GM10248 (cell line): ENCODE results near the gene CACNA1S.

ENCODE experiments used
- CTCF ChIA-PET: fragments of 300-600 bp; sonication (Branson Sonifier 250); formaldehyde crosslinking; extraction: SDS; loops from one replicate; lab custom pipeline; 2021; ENCODE audit warnings: antibody characterized with exemption; lab: Yijun Ruan, JAX
- POLR2A ChIA-PET: fragments of 350-650 bp; sonication (Branson Sonifier 250); formaldehyde crosslinking; extraction: SDS; loops from one replicate; lab custom pipeline; 2020; ENCODE audit warnings: antibody characterized with exemption; lab: Yijun Ruan, JAX
- DNase-seq: peaks from one replicate; pipeline ENCODE4 v3.0.0; 2012; ENCODE audit errors: extremely low spot score
- TF ChIP-seq, protein P1 (sequence below): IDR thresholded peaks from 2 replicates; pipeline ENCODE4 v1.5.1; 2012; ENCODE audit warnings: mild to moderate bottlenecking, low read depth; ENCODE audit errors: extremely low read depth, missing control alignments, control extremely low read depth

The CACNA1S gene

DNA sequence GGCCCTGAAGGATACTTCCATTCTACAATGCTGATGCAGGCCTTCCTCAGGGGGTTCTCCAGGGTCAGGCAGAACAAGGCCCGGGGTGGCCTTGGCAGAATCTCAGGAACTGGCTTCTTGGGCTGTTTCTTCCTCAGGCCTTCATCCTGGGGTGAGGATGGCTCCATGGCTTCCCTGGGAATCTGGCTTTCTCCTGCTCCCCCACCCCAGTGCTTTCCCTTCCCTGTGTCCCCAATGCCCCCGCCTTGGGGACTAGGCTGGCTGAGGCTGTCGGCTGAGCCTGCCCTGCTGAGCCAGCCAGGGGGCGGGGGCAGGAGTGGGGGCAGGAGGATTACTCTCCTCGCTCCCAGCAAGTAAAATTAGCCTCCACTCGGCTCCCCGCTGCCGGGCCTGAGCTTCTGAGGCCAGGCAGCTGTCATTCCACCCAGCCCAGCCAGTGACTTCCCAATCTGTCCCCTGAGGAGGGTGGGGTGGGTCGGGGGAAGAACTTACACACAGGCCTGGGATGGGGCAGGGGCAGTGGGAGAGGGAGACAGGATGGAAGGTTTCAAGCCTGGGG, at the start of gene CACNA1S:
Gene CACNA1S, minus strand, starts transcription at position 254 of the 559 bp plus-strand sequence. Its CDS starts 87 bp downstream, at position 167.
- DNase-seq = no peak
- TF ChIP-seq, protein P1, sequence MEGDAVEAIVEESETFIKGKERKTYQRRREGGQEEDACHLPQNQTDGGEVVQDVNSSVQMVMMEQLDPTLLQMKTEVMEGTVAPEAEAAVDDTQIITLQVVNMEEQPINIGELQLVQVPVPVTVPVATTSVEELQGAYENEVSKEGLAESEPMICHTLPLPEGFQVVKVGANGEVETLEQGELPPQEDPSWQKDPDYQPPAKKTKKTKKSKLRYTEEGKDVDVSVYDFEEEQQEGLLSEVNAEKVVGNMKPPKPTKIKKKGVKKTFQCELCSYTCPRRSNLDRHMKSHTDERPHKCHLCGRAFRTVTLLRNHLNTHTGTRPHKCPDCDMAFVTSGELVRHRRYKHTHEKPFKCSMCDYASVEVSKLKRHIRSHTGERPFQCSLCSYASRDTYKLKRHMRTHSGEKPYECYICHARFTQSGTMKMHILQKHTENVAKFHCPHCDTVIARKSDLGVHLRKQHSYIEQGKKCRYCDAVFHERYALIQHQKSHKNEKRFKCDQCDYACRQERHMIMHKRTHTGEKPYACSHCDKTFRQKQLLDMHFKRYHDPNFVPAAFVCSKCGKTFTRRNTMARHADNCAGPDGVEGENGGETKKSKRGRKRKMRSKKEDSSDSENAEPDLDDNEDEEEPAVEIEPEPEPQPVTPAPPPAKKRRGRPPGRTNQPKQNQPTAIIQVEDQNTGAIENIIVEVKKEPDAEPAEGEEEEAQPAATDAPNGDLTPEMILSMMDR = no peak
- ChIA-PET CTCF (interaction anchor here (2.7 to 8.1 kb wide), 3 partner anchors 13 to 141 kb away, joined by 20 to 88 read pairs (median 59); no protein-coding TSS in a partner anchor), POLR2A (no interaction called here)

DNA sequence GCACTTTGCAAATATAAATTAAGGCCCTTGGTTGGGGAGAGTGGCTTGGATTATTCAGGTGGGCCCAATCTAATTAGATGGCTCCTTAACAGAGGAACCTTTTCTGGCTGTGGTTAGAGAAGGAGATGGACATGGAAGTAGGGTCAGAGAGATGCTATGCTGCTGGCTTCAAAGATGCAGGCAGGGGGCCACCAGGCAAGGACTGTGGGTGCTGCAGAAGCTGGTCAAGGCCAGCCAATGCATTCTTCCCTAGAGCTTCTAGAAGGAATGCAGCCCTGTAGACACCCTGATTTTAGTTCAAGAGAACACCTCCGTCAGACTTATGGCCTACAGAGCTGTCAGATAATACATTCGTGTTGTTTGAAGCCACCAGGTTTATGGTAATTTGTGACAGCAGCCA, 45.7 kb upstream of the CACNA1S start:
- ChIA-PET POLR2A (no interaction called here), CTCF (interaction anchor here (1.2 to 5.1 kb wide), 4 partner anchors 8 to 186 kb away, joined by 4 to 31 read pairs (median 6); no protein-coding TSS in a partner anchor)
- TF ChIP-seq, protein P1 = no peak
- DNase-seq = no peak

DNA sequence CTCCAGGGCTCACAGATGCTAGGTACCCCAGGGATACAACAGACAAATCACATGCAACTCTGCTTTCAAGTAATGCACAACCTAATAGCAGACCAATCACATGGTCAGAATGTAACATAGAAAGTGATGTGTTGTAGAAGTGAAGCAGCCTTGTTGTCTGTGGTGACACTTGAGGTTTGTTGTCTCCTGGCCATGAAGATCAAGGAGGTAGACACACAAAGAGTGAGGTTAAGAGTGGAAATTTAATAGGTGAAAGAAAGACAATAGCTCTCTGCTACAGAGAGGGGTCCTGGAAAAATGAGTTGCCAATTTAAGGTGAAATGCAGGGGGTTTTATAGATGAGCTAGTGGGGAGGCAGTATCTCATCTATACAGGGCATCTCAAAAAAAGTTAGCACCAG, 44.6 kb upstream of the CACNA1S start:
- CTCF ChIA-PET = interaction anchor here (5.1 kb wide), 1 partner anchor 14 kb away, joined by 31 read pairs; no protein-coding TSS in a partner anchor
- no peak for DNase-seq
- POLR2A ChIA-PET = no interaction called here
- TF ChIP-seq, protein P1 = no peak

DNA sequence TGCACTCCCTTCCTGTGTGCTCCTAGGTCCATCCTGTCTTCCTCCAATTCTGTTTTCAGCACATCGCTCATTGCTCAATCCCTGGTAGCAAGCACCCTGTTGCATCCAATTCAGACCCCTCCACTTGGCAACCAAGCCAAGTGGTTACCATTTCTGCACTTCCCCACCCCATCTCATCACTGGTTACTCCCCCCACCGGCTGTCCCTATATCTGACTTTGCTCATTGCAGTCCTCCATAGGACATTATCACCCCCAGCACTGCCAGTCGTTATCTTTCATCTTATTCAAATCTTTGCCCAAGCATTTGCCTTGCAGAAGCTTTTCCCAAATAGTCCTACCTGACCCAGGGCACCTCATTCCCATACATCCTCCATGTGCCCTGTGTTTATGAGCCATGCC, 44.1 kb upstream of the CACNA1S start:
- DNase-seq = no peak
- TF ChIP-seq, protein P1 = no peak
- ChIA-PET POLR2A (no interaction called here), CTCF (interaction anchor here (5.1 kb wide), 1 partner anchor 14 kb away, joined by 31 read pairs; no protein-coding TSS in a partner anchor)

DNA sequence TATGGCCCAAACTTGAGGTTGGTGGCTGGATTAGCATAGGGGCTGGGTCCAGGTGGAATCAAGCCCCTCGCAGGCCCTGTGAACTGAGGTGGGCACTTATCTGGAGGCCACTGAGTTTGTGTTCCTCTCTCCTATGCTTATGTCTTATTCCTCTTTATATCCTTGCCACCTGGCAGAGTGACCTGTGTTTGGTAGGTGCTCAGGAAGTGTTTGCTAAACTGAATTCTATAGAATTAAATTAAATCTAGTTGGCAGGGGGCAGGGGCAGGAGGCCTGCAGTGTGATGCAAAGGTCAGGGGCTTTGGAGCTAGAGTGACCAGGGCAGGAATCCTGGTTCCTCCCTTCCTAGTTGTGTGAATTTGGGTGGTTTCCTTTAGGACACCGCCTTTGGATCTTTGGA, 43.1 kb upstream of the CACNA1S start:
- DNase-seq = no peak
- TF ChIP-seq, protein P1 = no peak
- POLR2A ChIA-PET = no interaction called here
- CTCF ChIA-PET = interaction anchor here (5.1 kb wide), 1 partner anchor 15 kb away, joined by 31 read pairs; no protein-coding TSS in a partner anchor

DNA sequence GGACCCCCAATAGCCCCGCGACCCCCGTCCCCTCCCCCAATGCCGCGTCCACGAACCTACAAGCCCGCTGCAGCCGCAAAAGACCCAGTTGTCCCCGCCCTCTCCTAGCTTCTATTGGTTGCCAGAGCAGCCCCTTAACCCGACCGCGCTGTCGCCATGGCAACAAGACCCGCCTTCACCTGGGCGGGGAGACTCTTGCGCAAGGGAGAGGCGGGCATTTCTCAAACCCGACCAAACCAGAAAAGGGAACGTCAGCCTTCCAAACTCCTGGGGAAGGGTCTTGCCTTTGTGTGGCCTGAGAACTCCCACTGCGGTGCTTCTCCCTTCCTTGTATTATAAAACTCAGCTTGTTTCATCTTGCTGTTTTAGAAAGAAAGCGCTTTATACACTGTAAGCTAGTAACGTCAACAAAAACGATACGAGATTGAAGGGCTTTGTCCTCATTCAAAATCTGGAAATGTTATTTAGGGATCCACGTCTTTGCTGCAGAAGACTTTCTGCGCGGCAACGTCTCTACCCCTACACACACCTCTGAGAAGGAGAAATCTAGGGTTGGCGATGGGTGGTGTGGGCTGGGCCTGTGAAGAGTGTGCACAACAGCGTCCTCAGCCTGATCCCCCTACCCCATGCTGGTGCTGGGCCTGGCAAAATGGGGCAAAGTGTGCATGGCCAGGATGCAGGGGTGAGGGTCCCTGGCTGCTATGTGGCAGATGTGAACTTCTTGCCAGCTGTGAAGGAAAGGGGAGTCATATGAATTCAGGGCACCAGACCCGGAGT, 42.4 kb upstream of the CACNA1S start, which contains the start of gene TMEM9:
Gene TMEM9, minus strand, starts transcription at position 86 of the 777 bp plus-strand sequence. CDS start 551 bp downstream, outside the sequence.
- TF ChIP-seq, protein P1 = no peak
- peak; percentile 99 for DNase-seq
- ChIA-PET POLR2A (interaction anchor here (0.6 to 0.8 kb wide), 4 partner anchors 13 to 61 kb away, joined by 3 to 8 read pairs (median 4); no protein-coding TSS in a partner anchor), CTCF (interaction anchor here (0.8 to 2.2 kb wide), 10 partner anchors 11 to 183 kb away, joined by 3 to 8 read pairs (median 4); no protein-coding TSS in a partner anchor)
